Peyer's patch (tissue), 4 donors: ENCODE results near the gene MOB3B.

ENCODE experiments used
- POLR2A ChIP-seq, 2 donors: fragments of 450-650 bp; IDR thresholded peaks; one replicate each; pipeline ENCODE4 v1.5.1; 2017; ENCODE audit warnings: antibody characterized with exemption in 2 of 2, mild to moderate bottlenecking in 2 of 2, moderate library complexity in 2 of 2
- TF ChIP-seq, protein P1 (sequence below), 6 experiments: fragments of 450-650 bp in 4 of 6; fragments of 200-600 bp in 2 of 6; sonication (generic) in 1 of 6; IDR thresholded peaks; one replicate each; pipeline ENCODE4 v1.5.1; 2017 to 2019; ENCODE audit warnings: antibody characterized with exemption in 6 of 6, mild to moderate bottlenecking in 3 of 6, moderate library complexity in 1 of 6

DNA sequence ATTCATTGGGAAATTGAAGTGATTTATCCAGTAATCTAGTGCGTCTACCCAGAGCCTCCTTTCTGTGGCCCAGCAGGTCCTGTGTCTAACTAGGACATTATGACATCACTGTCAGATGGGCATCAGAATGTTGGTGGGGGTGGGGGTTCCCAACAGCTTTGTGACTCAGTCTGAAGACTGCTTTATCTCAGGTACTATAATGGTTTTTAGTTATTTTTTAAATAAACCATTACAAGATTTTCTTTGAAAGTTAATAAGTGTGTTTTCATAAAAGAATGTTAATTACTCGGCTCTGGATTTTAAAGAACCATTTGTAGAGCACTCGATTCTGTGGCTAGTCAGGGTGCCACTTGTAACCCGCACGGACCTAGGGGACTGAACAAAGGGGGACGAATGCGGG lies 232.6 kb downstream of the MOB3B start, which contains the start of gene EQTN:
- TF ChIP-seq, protein P1, sequence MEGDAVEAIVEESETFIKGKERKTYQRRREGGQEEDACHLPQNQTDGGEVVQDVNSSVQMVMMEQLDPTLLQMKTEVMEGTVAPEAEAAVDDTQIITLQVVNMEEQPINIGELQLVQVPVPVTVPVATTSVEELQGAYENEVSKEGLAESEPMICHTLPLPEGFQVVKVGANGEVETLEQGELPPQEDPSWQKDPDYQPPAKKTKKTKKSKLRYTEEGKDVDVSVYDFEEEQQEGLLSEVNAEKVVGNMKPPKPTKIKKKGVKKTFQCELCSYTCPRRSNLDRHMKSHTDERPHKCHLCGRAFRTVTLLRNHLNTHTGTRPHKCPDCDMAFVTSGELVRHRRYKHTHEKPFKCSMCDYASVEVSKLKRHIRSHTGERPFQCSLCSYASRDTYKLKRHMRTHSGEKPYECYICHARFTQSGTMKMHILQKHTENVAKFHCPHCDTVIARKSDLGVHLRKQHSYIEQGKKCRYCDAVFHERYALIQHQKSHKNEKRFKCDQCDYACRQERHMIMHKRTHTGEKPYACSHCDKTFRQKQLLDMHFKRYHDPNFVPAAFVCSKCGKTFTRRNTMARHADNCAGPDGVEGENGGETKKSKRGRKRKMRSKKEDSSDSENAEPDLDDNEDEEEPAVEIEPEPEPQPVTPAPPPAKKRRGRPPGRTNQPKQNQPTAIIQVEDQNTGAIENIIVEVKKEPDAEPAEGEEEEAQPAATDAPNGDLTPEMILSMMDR (IDR thresholded peaks at IDR 0.05), result no peak
- no peak for TF ChIP-seq POLR2A (IDR thresholded peaks at IDR 0.05)
